GM11168 (cell line): Measurements from ENCODE around the gene THAP9.

Experiments
- in situ Hi-C: fragments of 300-500 bp; cut with MboI; formaldehyde crosslinking; loops from one replicate; pipeline ENCODE4 v1.12.0; 2022; ENCODE audit warnings: low sequenced_read_pairs; ENCODE audit not compliant: unreplicated experiment

Gene THAP9

DNA sequence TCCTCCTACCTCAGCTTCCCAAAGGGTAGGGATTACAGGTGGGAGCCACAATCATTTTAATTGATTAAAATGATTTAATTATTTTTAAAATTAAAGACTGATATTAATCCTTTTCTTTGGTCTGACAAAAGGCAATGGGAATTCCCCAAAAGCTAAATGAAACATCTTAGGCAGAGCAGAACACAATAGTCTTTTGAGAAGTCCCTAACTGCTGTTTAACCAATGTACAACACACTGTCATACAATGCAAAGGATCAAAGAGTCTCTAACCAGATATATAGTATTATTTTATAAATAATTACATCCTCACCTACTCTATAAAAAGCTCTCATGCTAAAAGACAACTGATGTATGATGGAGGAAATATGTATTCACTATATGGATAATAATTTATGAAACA, 47.0 kb downstream of the THAP9 start:
- in situ Hi-C loops: no loop called here

DNA sequence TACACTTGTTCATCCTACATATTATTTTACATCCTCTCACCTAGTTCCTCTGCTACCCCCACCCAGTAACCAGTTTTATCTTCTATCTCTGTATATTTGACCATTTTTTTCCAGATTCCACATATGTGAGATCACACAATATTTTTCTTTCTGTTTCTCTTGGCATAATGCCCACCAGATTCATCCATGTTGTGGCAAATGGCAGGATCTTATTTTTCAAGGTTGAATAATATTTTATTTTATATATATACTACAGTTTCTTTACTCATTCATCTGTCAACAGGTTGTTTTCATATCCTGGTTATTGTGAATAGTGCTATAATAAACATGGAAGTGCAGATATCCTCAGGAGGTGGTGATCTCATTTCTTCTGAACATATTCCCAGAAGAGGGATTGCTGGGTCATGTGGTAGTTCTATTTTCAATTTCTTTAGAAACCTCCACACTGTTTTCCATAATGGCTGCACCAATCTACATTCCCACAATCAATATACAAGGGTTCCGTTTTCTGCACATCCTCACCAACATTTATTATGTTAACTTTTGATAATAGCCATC, 48.2 kb downstream of the THAP9 start:
- in situ Hi-C loops: no loop called here

DNA sequence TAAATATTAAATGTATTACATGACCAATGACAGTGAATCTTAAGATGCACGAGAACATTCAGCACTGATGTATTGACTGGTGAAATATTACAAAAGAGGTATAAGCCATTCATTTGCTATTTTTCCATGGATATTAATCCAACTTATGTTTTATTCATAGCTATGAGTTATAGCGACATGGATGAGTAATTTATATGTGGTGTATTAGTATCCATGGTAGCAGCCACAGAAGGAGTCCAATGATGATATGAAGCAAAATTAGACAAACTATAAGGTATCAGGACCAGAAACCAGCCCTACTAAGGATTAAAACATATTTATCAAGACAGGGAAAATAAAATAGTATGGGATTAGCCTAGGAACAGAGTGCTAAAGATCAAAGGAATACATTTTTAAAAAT, 50.7 kb downstream of the THAP9 start:
- in situ Hi-C loops: no loop called here

DNA sequence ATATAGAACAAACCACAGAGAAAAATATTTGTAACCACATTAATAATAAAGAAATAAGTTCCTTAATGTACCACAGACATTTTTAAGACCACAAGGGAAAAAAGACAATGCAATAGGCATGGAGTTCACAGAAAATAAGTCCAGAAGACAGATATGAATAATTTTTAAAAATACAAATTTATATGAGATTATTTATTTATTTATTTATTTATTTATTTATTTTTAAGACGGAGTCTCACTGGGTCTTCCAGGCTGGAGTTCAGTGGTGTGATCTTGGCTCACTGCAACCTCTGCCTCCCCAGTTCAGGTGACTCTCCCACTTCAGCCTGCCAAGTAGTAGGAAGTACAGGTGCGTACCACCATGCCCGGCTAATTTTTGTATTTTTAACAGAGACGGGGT, 53.7 kb downstream of the THAP9 start:
- in situ Hi-C loops: no loop called here

DNA sequence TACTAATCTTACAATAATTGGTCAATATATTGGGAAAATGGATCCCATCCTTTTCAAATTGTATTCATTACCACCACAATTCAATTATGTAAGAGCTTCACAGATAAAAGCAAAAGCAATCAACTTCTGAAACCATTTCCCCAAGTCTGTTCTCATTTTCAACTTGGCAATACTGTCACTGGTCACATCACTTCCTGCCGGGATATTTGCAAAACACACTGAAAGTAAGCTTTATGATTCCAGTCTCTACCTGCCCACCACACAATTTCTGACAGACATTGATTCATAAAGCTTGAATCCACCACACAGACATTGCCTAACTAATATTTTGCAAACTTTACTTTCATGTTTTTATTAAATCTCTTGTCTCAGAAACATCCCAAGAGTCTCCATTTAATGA, 56.5 kb downstream of the THAP9 start:
- in situ Hi-C loops: no loop called here

GRCh38 chr4:82965763-82966162, 65.2 kb downstream of the THAP9 start:
- in situ Hi-C loops: no loop called here

GRCh38 chr4:82968972-82969371, 68.4 kb downstream of the THAP9 start:
- in situ Hi-C loops: no loop called here

GRCh38 chr4:82969414-82969813, 68.9 kb downstream of the THAP9 start:
- in situ Hi-C loops: no loop called here
